HepG2 (cell line): ENCODE results near the gene AIFM1.

Experiments used
- CENPBD1 ChIP-seq: sonication (generic); formaldehyde crosslinking; IDR thresholded peaks from 2 replicates; pipeline ENCODE4 v1.8.0; 2022; ENCODE audit warnings: missing genetic modification reagents, low read depth, mild to moderate bottlenecking, borderline replicate concordance
- HNF4G ChIP-seq, 2 experiments: sonication (generic) in 1 of 2; formaldehyde crosslinking in 1 of 2; IDR thresholded peaks; 2 replicates each; pipeline versions ENCODE4 v1.4.0 to v1.6.1; 2011 to 2020; ENCODE audit warnings: borderline replicate concordance in 2 of 2, low read depth in 2 of 2, mild to moderate bottlenecking in 2 of 2, low read length in 1 of 2, missing genetic modification reagents in 1 of 2, moderate library complexity in 1 of 2
- JUN ChIP-seq: sonication (generic); formaldehyde crosslinking; IDR thresholded peaks from 2 replicates; pipeline ENCODE4 v1.4.0; 2020; ENCODE audit warnings: mild to moderate bottlenecking, missing genetic modification reagents
- MBD4 ChIP-seq: IDR thresholded peaks from 2 replicates; pipeline ENCODE4 v1.6.1; 2012; ENCODE audit warnings: low read length, inconsistent platforms, borderline replicate concordance
- POLR2G ChIP-seq: fragments of 200-400 bp; formaldehyde crosslinking; IDR thresholded peaks from 2 replicates; pipeline ENCODE4 v1.6.1; 2018; ENCODE audit warnings: mild to moderate bottlenecking, low read depth, low read length, moderate library complexity
- PTBP1 ChIP-seq: fragments of 200-400 bp; formaldehyde crosslinking; IDR thresholded peaks from 2 replicates; pipeline ENCODE4 v1.6.1; 2018; ENCODE audit warnings: low read length, low read depth; ENCODE audit not compliant: poor library complexity, severe bottlenecking
- REST ChIP-seq, 2 experiments: IDR thresholded peaks; 2 replicates each; pipeline ENCODE4 v1.6.1; 2011 to 2012; ENCODE audit warnings: low read length in 2 of 2, borderline replicate concordance in 1 of 2, low read depth in 1 of 2, mild to moderate bottlenecking in 1 of 2, moderate library complexity in 1 of 2
- TOE1 ChIP-seq: sonication (generic); formaldehyde crosslinking; IDR thresholded peaks from 2 replicates; pipeline ENCODE4 v1.4.0; 2020; ENCODE audit warnings: mild to moderate bottlenecking, missing genetic modification reagents
- ZNF143 ChIP-seq: sonication (generic); formaldehyde crosslinking; IDR thresholded peaks from 2 replicates; pipeline ENCODE4 v1.4.0; 2020; ENCODE audit warnings: missing genetic modification reagents
- TF ChIP-seq, protein P1 (sequence below): sonication (generic); formaldehyde crosslinking; IDR thresholded peaks from 2 replicates; pipeline ENCODE4 v1.5.0; 2020; ENCODE audit warnings: mild to moderate bottlenecking, missing genetic modification reagents, moderate library complexity
- TF ChIP-seq, protein P2 (sequence below): fragments of 450-650 bp; IDR thresholded peaks from 2 replicates; pipeline ENCODE4 v1.6.1; 2017; ENCODE audit warnings: mild to moderate bottlenecking
- TF ChIP-seq, protein P3 (sequence below): sonication (generic); formaldehyde crosslinking; IDR thresholded peaks from 2 replicates; pipeline ENCODE4 v1.5.0; 2020; ENCODE audit warnings: missing genetic modification reagents
- TF ChIP-seq, protein P4 (sequence below): IDR thresholded peaks from 2 replicates; pipeline ENCODE4 v1.6.1; 2012; ENCODE audit warnings: low read depth, low read length, improper control_type of control experiment

- no peak for TF ChIP-seq TOE1 (CRISPR knock-in tag)
- TF ChIP-seq PTBP1 = no peak
- TF ChIP-seq, protein P1, sequence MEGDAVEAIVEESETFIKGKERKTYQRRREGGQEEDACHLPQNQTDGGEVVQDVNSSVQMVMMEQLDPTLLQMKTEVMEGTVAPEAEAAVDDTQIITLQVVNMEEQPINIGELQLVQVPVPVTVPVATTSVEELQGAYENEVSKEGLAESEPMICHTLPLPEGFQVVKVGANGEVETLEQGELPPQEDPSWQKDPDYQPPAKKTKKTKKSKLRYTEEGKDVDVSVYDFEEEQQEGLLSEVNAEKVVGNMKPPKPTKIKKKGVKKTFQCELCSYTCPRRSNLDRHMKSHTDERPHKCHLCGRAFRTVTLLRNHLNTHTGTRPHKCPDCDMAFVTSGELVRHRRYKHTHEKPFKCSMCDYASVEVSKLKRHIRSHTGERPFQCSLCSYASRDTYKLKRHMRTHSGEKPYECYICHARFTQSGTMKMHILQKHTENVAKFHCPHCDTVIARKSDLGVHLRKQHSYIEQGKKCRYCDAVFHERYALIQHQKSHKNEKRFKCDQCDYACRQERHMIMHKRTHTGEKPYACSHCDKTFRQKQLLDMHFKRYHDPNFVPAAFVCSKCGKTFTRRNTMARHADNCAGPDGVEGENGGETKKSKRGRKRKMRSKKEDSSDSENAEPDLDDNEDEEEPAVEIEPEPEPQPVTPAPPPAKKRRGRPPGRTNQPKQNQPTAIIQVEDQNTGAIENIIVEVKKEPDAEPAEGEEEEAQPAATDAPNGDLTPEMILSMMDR (CRISPR knock-in tag) = no peak
- TF ChIP-seq POLR2G = no peak
- TF ChIP-seq JUN = no peak
- no peak for TF ChIP-seq ZNF143
- TF ChIP-seq, protein P2, sequence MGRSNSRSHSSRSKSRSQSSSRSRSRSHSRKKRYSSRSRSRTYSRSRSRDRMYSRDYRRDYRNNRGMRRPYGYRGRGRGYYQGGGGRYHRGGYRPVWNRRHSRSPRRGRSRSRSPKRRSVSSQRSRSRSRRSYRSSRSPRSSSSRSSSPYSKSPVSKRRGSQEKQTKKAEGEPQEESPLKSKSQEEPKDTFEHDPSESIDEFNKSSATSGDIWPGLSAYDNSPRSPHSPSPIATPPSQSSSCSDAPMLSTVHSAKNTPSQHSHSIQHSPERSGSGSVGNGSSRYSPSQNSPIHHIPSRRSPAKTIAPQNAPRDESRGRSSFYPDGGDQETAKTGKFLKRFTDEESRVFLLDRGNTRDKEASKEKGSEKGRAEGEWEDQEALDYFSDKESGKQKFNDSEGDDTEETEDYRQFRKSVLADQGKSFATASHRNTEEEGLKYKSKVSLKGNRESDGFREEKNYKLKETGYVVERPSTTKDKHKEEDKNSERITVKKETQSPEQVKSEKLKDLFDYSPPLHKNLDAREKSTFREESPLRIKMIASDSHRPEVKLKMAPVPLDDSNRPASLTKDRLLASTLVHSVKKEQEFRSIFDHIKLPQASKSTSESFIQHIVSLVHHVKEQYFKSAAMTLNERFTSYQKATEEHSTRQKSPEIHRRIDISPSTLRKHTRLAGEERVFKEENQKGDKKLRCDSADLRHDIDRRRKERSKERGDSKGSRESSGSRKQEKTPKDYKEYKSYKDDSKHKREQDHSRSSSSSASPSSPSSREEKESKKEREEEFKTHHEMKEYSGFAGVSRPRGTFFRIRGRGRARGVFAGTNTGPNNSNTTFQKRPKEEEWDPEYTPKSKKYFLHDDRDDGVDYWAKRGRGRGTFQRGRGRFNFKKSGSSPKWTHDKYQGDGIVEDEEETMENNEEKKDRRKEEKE = no peak
- no peak for TF ChIP-seq MBD4
- TF ChIP-seq HNF4G (IDR thresholded peaks at IDR 0.05; ENCODE audit: borderline replicate concordance, low read depth, low read length) = no peak
- no peak for TF ChIP-seq HNF4G (CRISPR knock-in tag; IDR thresholded peaks at IDR 0.05; ENCODE audit: borderline replicate concordance, low read depth)
- TF ChIP-seq, protein P3, sequence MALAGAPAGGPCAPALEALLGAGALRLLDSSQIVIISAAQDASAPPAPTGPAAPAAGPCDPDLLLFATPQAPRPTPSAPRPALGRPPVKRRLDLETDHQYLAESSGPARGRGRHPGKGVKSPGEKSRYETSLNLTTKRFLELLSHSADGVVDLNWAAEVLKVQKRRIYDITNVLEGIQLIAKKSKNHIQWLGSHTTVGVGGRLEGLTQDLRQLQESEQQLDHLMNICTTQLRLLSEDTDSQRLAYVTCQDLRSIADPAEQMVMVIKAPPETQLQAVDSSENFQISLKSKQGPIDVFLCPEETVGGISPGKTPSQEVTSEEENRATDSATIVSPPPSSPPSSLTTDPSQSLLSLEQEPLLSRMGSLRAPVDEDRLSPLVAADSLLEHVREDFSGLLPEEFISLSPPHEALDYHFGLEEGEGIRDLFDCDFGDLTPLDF (CRISPR knock-in tag) = no peak
- TF ChIP-seq, protein P4, sequence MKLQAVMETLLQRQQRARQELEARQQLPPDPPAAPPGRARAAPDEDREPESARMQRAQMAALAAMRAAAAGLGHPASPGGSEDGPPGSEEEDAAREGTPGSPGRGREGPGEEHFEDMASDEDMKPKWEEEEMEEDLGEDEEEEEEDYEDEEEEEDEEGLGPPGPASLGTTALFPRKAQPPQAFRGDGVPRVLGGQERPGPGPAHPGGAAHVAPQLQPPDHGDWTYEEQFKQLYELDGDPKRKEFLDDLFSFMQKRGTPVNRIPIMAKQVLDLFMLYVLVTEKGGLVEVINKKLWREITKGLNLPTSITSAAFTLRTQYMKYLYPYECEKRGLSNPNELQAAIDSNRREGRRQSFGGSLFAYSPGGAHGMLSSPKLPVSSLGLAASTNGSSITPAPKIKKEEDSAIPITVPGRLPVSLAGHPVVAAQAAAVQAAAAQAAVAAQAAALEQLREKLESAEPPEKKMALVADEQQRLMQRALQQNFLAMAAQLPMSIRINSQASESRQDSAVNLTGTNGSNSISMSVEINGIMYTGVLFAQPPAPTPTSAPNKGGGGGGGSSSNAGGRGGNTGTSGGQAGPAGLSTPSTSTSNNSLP = no peak
- TF ChIP-seq REST (IDR thresholded peaks at IDR 0.05; ENCODE audit: borderline replicate concordance in 1 of 2, low read depth in 1 of 2, low read length in 2 of 2) = no peak
- TF ChIP-seq CENPBD1 = no peak
Measured at GRCh38 chrX:130100180-130100579, 65.5 kb downstream of the AIFM1 start.
